ENCODE results near the gene DNMT1. TPM values are rescaled to one million over a fixed set of nuclear protein-coding genes. Genes with fewer than 3 reads are reported as not detected.
"Not testable (repeated sequence)": the region's sequence is repeated elsewhere in the genome, so short reads cannot be mapped to it uniquely, and the experiment has no call there.

Gene DNMT1
- total RNA-seq, 1 experiment from 2014 or later = 144 TPM

- DNase-seq = peak; percentile 50 to 56
- H3K4me1 Mint-ChIP-seq (ENCODE audit: low read depth, unreplicated experiment) = no peaks in the 10 kb centered on the region
- Histone ChIP-seq H3K9me3 (no peaks in the 10 kb centered on the region), H3K4me1 (peaks cover 15% of the 10 kb centered on the region), H3K4me3 (ENCODE audit: low read depth, low read length) (no peak overlapping the region), H3K36me3 (ENCODE audit: control insufficient read depth, insufficient read depth, low read length) (no peaks in the 10 kb centered on the region), H3K27me3 (replicated peaks; ENCODE audit: control insufficient read depth, insufficient read depth, low read length) (no peaks in the 10 kb centered on the region)
- TF ChIP-seq CTCF (IDR thresholded peaks at IDR 0.05; ENCODE audit: insufficient read depth in 1 of 2, low read depth in 1 of 2, low read length in 1 of 2, severe bottlenecking in 1 of 2, unreplicated experiment in 1 of 2) = no peak
- H3K27ac Mint-ChIP-seq (ENCODE audit: unreplicated experiment) = no peak overlapping the region
- H3K27me3 Mint-ChIP-seq (ENCODE audit: insufficient read depth, unreplicated experiment) = no peaks in the 10 kb centered on the region
- CTCF ChIA-PET = interaction anchor here (0.5 to 1.0 kb wide), 3 partner anchors 12 to 22 kb away, joined by 3 to 4 read pairs (median 3); no protein-coding TSS in a partner anchor
- POLR2A ChIA-PET = interaction anchor here (0.6 kb wide), 1 partner anchor 21 kb away, joined by 3 read pairs; no protein-coding TSS in a partner anchor
- no peak overlapping the region for H3K4me3 Mint-ChIP-seq (ENCODE audit: unreplicated experiment)
- BruUV-seq (replicated peaks) = no TSS peak
- H3K9me3 Mint-ChIP-seq (ENCODE audit: unreplicated experiment) = no peaks in the 10 kb centered on the region
- H3K36me3 Mint-ChIP-seq (ENCODE audit: insufficient read depth, unreplicated experiment) = peaks cover 9% of the 10 kb centered on the region
- intact Hi-C loops (cut with micrococcal nuclease; ENCODE audit: unreplicated experiment) = no loop called here
Measured at GRCh38 chr19:10238172-10238783, 43.5 kb upstream of the DNMT1 start.

GRCh38 chr19:10237702-10238101 is 42.9 kb upstream of the DNMT1 start:
- H3K27me3 ChIP-seq (replicated peaks; ENCODE audit: control insufficient read depth, insufficient read depth, low read length) = no peaks in the 10 kb centered on the region
- no peaks in the 10 kb centered on the region for H3K27me3 Mint-ChIP-seq (ENCODE audit: insufficient read depth, unreplicated experiment)
- H3K27ac Mint-ChIP-seq (ENCODE audit: unreplicated experiment) = no peak overlapping the region
- DNase-seq = no peak
- no peak overlapping the region for H3K4me3 Mint-ChIP-seq (ENCODE audit: unreplicated experiment)
- CTCF ChIA-PET = no interaction called here
- no peaks in the 10 kb centered on the region for H3K9me3 Mint-ChIP-seq (ENCODE audit: unreplicated experiment)
- H3K36me3 ChIP-seq (ENCODE audit: control insufficient read depth, insufficient read depth, low read length) = no peaks in the 10 kb centered on the region
- intact Hi-C loops (cut with micrococcal nuclease; ENCODE audit: unreplicated experiment) = no loop called here
- POLR2A ChIA-PET = no interaction called here
- H3K4me1 Mint-ChIP-seq (ENCODE audit: low read depth, unreplicated experiment) = no peaks in the 10 kb centered on the region
- BruUV-seq (replicated peaks) = no TSS peak
- no peak for TF ChIP-seq CTCF (IDR thresholded peaks at IDR 0.05; ENCODE audit: insufficient read depth in 1 of 2, low read depth in 1 of 2, low read length in 1 of 2, severe bottlenecking in 1 of 2, unreplicated experiment in 1 of 2)
- H3K4me1 ChIP-seq = peaks cover 15% of the 10 kb centered on the region
- no peaks in the 10 kb centered on the region for H3K9me3 ChIP-seq
- H3K4me3 ChIP-seq (ENCODE audit: low read depth, low read length) = no peak overlapping the region
- peaks cover 9% of the 10 kb centered on the region for H3K36me3 Mint-ChIP-seq (ENCODE audit: insufficient read depth, unreplicated experiment)

GRCh38 chr19:10235409-10235808 is 40.7 kb upstream of the DNMT1 start:
- peaks cover 16% of the 10 kb centered on the region for H3K36me3 Mint-ChIP-seq (ENCODE audit: insufficient read depth, unreplicated experiment)
- H3K4me1 Mint-ChIP-seq (ENCODE audit: low read depth, unreplicated experiment); H3K36me3 ChIP-seq (ENCODE audit: control insufficient read depth, insufficient read depth, low read length); POLR2A ChIA-PET; H3K4me3 Mint-ChIP-seq (ENCODE audit: unreplicated experiment); H3K27me3 ChIP-seq (replicated peaks; ENCODE audit: control insufficient read depth, insufficient read depth, low read length); H3K4me3 ChIP-seq (ENCODE audit: low read depth, low read length); BruUV-seq (replicated peaks); intact Hi-C loops (cut with micrococcal nuclease; ENCODE audit: unreplicated experiment); H3K27me3 Mint-ChIP-seq (ENCODE audit: insufficient read depth, unreplicated experiment); H3K9me3 Mint-ChIP-seq (ENCODE audit: unreplicated experiment); H3K9me3 ChIP-seq; H3K27ac Mint-ChIP-seq (ENCODE audit: unreplicated experiment); DNase-seq: not testable (repeated sequence)
- H3K4me1 ChIP-seq = peaks cover 21% of the 10 kb centered on the region
- CTCF ChIA-PET = interaction anchor here (0.5 kb wide), 1 partner anchor 24 kb away, joined by 4 read pairs; no protein-coding TSS in a partner anchor

Data from Caco-2 (cell line).